COLO668 (cell line): ENCODE data around the gene NCKAP5.

Experiments
- DNase-seq: peaks from one replicate; lab custom pipeline; 2025; ENCODE audit not compliant: unreplicated experiment; lab: John Stamatoyannopoulos, UW

NCKAP5 gene

DNA sequence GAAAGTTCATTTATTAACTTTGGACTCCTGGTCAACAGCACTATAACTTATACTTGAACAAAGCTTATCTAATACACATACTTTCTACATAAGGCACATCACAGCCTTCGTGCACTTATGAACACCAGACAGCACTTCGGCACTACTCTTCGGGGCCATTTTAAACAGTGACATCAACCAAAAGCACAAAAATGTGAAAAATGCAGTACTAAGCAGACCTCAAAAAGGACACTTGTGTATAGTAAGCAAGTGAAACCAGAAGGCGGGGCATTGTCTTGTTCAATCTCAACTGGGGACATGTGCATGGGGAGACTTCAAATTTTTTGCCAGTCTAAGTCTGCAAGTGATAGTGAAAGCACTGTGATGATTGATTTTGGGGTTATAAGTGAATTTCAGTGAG is 163.0 kb downstream of the NCKAP5 start:
- no peak for DNase-seq

DNA sequence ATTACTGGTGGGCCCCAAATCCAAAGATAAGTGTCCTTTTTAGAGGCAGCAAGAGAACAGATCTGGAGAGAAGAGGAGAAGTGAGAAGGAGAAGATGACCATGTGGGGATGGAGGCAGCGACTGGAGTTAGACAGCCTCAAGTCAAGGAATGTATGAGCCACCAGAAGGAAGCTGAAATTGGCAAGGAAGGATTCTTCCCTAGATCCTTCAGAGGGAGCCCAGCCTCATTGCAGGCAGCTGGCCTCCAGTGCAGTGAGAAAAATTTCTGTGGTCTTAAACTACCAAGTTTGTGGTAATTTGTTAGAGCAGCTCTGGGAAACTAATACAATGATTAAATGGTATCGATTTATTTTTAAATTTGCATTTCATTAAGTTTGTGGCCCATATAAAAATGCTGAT is 167.9 kb downstream of the NCKAP5 start:
- DNase-seq, result no peak

DNA sequence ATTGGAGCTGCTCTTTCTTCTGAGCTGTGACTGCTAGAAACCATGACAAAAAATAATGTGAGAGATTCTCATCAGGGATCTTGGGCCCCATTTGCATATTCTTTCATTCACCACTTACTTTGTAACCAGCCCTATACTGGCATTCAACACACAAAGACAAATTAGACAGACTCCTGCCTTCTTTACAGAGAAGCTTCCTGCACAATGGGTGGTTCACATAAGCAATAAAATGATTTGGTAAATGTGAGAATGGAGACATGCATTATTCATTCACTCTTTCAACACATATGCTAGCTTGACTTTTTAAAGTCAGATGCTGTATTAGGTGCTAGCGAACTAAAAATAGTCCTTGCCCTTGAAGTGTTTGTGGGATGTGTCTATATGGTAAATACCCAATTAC is 174.4 kb downstream of the NCKAP5 start:
- no peak for DNase-seq

DNA sequence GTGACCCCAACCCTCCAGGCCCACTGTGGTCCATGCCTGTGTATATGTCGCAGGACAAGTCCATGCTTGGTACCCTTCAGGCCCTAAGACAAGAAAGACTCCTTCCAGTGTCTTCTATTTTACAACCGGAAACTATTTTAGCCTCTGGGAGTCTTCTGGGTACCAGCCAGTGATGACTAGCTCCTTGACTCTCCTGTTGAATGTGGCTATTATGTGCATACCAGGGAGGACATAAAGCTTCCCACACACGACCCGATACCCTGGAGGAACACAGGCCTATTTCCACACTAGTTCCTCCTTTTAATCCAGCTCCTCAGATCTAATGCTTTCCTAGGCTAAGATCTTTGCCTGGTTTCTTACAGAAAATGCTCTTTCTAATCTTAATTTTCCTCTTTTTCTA is 178.1 kb downstream of the NCKAP5 start:
- no peak for DNase-seq

DNA sequence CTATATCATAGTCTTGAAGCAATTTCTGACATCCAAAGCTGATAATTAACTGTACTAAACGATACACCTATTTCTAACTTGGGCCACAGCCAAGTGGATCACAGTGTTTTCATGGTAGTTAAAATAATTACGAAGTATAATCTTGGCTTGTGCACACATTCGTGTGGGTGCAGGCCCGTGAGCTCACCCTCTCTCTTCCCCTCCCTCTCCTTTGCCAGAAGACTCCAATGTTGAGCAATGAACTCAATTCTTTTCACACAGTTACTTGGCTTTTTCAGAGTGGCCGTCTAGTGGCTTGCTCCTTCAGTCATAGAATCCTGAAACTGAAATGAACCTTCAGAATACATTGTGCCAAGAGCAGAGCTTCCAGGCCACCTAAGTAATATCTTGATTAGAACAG is 178.7 kb downstream of the NCKAP5 start:
- DNase-seq, result no peak

DNA sequence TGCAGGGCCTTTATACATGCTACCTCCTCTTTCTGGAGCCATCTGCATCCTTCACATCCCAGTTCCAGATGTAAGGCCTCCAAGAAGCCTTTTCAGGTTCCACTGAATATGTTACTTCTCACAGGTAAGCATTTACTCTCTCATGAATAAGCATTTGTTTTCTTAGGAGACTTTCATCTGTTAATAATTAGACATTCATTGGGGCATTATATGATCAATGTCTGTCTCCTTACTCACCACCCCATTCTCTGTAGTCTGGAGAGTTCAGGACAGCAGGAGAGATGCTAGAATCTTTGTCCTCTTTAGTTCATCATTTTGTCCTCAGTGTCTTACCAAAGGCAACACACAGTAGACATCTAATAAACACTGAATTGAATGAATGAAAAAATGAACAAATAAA is 185.7 kb downstream of the NCKAP5 start:
- DNase-seq, result no peak

DNA sequence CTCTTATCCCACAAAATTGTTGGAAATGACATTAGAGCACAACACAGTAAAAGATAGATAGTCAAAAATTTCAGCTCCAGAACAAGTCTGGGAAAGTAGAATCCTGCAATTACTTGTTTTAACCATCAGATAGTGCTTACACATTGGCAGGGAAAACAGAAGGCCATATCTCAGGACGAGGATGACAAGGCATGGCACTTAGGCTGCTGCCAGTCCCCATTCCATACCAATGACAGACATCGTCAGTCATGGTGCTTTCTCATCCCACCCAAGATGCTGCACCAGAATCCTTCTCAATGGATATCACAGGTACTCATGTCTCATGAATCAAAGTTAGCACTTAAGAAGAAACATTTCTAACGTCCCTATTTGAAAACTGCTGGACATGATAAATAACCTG is 187.3 kb downstream of the NCKAP5 start:
- DNase-seq, result no peak

DNA sequence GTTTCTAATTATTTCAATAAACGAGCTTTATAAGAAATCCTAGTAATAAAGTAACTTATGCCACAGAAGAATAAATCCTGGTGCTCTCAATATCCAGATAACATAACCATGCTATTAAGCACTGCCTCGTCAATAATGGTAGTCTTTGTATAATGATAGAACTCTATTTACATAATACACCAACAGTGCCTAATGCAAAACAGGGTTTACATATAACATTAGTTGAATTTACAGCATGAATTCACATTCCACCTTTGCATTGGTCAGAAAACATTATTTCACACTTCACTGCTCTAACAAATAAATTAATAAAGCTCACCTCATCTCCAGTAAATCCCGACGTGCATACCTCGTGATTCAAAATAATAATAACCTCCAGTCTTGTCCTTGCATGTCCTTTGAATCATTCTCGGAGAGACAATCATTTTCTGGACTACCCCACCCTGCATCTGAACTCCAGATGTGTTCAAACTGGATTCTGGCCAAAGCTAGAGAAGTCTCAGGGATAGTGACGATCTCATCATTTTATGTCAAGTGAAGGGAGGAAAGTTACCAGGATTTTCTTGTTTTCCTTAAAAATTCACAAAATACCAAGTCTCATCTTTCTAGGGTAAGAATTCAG is 189.2 kb downstream of the NCKAP5 start:
- no peak for DNase-seq

DNA sequence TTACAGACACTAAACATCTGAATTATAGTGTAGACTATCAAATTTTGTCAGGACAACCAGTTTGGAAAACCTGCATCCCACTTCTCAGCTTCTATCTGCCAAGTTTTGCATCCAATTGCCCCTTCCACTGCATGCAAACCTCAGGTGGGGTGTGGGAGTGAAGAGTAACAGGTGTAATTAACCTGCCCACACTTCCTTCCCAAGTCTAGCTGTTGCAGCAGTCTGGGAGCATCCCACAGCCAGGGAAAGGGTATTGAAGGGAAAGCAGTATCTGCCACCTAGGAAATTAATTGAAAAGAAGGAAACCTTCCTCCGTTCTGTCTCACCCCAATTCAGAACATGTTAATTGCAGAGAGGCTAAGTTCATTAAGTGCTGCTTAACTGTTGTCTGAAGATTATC is 189.9 kb downstream of the NCKAP5 start:
- DNase-seq, result no peak

DNA sequence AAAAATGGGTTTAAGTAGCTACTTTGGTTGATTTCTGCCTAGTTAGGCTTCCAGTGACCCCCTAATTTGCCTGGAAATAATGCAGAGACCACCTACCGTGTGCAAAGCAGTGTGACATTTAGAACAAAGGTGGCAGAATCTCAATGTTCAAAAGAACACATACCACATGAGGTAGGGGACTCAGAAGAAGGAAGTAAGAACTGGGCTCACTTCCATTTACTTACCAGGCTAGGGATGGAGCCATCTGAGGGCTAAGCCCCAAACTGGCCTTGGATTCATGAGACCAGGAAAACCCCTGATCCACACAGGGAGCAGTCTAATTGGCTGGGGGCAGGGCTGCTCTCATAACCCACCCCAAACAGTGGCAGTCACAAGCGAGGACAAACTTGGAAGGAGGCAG is 190.7 kb downstream of the NCKAP5 start:
- no peak for DNase-seq

DNA sequence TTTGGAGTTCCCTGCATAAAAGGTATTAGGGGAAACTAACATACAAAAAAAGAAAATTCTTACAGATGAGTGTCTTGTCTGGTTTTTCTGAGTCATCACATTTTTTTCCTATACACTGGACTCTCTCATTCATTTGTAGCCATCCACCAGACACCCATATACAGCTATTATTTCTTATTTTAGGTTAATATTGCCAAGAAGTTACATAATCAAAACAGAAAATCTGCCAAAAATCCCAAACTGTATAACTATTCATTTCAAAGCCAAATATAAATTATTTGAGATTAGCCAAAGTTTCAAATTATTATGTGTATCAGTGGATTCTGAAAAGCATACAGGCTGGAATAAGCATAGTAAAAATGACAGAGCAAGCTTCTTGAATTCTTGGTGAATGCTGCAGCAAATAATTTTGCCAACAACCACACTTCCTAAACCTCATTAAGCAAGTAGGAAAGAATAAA is 191.2 kb downstream of the NCKAP5 start:
- DNase-seq, result no peak

DNA sequence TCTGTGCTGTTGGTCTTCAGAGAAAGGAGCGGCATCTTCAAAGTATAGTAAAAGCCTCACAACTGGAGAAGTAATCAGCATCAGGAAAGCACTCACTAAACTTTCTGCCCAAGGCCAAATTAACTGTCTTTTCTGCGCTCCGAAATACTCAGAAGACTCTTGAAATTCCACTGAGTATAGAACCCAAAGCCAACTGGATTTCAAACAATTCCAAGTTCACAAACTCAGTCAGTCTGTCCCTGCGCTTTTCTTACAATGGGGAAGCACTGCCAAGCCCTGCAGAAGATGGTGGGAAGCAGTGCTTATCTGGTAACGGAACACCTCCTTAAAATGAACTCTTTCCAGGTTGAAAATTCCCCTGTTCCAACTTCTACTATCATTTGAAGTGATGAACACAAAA is 193.5 kb downstream of the NCKAP5 start:
- DNase-seq, result no peak

DNA sequence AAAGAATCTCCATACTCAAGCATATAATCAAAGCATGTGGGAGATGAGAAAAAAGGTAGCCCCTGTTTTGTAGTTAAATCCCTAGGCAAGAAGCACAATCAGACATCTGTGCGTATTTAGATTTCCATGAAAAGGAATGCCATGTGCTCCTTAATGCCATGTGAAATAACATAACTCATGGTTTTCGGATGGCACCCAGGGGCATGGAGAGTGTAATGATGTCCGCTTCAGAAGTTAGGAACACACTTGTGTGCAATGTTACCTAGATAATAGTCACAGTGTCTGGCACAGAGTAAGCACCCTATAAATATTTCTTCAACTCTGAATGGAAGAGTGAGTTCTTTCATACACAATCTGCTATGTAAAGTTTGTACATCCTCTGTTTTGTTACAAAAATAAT is 197.0 kb downstream of the NCKAP5 start:
- DNase-seq, result no peak

DNA sequence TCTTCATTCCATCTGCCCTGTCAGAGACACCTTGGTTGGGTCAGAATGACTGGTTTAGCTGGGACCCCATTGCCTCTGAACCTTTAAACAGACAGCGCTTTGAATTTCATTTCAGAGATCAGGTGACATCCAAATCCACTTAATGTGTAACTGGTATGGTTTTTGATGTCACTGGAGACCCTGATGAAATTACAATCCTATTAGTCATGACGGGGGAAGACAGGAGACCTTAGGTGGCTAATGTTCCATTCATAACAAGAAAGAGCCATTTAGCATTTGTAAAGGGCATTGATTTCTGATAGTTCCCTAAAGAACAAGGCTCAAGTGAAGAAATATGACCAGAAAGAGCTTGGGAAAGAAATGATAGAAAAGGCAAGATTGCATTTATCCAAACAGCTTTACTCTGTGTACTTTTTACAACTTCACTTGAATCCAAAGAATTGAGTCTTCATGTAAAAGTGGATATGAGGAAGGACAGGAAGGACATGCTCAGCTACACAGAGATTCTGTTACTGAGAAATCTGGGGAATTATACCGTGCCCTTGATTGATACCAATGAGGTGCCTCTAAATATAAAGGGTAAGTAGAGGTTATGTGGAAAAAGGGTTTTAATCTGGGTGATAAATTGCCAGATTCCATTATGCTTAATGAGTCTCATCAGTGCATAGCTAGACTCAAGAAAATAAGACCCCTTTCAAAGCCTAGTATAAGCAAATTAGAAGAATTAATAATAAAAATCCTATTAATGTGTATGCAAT is 198.2 kb downstream of the NCKAP5 start:
- no peak for DNase-seq

DNA sequence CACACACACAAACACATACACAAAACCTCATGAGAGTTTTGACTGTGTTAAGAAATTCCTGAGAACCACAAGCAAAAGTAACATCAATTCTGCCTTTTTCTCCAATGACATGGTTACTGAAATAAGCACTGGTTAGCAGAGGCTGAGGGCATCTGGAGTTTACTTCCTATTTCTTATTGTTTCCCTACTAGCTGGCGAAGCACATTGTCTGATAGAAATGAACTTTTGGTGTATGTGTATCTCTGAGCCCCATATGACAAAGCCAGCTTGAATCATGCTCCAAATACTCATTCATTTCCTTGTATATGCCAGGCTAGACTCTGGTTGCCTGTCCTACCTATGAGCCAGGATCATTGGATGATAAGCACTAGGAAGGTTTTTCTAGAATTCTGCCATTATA is 203.1 kb downstream of the NCKAP5 start:
- DNase-seq, result no peak

DNA sequence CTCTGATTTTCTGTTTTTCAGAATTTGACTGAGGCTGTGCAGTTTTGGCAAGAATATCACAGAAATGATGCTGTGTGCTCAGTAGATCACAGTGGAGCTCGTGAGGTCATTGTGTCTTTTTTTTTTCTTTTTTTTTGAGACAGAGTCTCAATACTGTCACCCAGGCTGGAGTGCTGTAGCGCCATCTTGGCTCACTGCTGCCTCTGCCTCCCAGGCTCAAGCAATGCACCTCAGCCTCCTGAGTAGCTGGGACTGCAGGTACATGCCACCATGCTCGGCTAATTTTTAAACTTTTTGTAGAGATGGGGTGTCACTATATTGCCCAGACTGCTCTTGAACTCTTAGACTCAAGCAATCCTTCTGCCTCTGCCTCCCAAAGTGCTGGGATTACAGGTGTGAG is 203.6 kb downstream of the NCKAP5 start:
- no peak for DNase-seq

DNA sequence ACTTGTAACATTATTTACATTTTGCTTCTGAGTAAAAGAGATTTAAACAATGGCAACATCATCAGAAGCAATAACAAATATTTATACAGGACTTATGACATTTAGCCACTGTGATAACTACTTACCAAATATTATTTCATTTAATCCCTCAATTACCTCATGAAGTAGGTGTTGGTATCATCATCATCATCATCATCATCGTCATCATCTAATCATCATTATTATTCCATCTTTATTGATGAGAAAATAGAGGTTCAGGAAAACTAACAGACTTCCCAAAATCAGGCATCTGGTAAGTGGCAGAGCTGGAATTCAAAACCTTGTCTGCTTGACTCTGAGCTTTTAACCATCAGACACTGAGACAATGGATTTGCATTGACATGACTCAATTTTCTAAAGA is 204.4 kb downstream of the NCKAP5 start:
- no peak for DNase-seq

DNA sequence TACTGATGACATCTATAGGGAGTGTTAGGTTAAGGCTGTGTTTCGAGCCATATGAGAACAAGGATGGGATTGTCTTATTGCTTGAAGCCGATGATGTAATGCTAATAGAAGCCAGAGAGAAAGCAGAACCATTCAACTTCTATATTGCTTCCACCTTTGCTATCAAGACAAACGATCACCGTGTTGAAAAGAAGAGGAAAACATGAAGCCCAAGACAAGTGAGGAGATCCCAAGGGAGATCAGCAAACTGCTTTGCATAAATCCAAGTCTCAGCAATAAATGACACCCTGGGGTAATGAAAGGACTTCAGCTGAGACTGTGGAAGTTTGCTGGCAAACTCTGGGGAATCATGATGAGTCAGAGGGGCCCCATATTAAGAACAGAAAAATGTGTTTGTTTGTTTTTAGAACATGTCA is 206.2 kb downstream of the NCKAP5 start:
- no peak for DNase-seq

DNA sequence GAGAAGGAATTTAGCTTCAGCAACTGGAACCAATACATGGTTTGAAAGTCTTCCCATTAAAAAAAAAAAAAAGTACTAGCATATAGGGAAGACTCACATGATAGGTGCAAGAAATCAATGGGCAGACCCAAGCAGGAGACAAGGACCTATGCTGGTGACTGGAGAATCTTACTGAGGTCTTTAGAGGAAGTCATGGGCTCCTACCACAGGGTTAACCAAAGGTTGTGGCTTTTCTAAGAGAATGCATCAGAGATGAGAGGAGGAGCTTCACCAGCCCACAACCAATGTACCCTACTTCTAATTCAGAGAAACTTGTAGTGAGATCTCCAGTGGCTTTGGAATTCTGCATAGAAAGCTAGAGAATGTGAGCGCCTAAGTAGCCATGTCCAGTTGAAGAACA is 207.4 kb downstream of the NCKAP5 start:
- DNase-seq, result no peak

DNA sequence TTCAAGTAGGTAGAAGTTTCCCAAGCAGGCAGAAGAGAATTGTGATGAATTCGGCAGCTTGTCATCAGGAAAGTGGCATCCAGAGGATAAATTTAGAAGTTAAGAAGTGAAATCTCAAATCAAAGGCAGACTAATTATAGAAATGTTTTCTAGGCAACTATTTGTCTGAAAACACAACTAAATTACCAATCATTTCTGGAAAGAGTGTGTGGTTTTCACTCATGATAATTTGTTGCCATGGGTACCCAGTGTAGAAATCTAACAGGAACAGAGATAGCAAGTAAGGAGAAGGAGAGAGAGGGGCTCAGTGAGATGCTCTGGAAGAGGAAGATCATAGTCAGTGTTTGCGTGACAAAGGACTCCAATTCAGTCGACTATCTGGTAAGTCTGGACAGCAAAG is 208.1 kb downstream of the NCKAP5 start:
- no peak for DNase-seq

DNA sequence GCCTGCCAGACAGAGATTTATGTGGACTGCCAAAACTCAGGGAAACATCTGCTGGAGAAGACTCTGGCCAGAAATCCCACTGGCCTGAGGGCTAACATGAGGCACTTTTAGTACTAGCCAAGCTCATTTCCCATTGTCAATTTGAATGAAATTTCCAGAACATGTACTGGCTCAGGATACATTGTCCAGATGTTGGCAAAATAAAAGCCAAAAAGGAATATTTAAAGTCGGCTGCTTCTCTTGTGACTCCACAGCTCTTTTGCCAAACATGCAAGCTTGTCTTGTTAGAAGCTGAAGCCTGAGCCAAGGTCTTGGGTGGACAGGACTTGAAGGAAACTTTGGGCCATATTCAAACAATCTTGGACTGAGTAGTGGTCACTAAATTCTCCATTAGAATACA is 215.5 kb downstream of the NCKAP5 start:
- no peak for DNase-seq

DNA sequence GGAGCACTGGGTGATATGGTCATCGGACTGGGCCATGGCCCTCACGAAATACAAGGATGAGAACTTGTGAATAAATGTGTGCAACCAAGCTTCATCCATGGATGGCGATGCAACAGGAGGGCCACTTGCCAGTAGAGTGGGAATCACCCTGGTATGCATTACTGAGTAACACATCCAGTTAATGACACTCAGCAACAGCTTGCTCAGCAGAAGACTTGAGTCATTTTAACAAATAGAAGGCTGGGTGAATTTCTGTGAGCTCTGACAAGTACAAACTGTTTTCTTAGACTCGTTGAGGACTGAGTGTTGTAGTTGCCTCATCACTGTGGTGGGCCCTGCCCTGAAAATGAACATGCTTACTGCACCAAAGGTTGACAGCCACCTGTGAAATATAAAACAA is 221.6 kb downstream of the NCKAP5 start:
- no peak for DNase-seq

DNA sequence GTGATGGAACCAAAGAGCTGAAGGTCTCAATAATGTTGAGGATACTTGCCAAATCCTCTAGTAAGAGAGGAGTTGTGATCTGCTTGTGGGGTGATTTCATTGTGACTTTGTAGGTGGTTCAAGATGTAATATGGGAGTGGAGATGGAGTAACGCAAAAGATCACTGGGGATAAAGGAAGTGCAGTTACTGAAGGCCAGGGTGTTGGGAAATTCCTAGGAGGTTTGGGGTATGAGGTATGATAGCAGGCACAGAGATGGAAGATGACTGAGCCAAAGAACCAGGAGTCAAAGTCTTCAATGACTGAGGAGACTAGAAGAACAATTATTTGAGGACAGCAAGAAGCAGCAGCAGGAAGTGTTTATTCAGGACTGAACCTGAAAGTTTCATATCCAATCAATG is 222.6 kb downstream of the NCKAP5 start:
- no peak for DNase-seq
